HG02588 (cell line): ENCODE results near the gene UGT1A8.

ENCODE experiments used
- ATAC-seq: cut with Tn5 transposase; IDR thresholded peaks from one replicate; pipeline ENCODE4 v1.9.1; 2021; ENCODE audit warnings: mild to moderate bottlenecking, moderate library complexity; ENCODE audit not compliant: unreplicated experiment

Gene UGT1A8

DNA sequence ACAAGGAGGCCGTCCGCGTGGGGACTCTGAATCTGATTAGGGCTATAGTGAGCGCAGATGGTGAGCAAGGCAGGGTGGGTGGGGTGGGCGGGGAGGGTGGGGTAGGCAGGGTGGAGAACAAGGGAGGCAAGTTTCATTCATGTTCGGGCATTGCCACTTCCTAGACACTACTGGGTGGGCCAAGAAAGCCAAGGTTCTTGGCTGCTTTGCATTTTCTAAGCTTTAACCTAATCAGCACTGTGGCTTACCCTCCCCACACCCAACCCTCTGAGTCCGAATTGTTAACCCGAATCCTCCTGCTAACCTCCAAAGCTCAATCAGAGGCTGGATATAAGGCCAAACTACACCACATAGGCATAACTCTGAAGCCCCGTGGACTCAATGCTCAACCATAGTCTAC is 178.8 kb downstream of the UGT1A8 start:
- no peak for ATAC-seq

DNA sequence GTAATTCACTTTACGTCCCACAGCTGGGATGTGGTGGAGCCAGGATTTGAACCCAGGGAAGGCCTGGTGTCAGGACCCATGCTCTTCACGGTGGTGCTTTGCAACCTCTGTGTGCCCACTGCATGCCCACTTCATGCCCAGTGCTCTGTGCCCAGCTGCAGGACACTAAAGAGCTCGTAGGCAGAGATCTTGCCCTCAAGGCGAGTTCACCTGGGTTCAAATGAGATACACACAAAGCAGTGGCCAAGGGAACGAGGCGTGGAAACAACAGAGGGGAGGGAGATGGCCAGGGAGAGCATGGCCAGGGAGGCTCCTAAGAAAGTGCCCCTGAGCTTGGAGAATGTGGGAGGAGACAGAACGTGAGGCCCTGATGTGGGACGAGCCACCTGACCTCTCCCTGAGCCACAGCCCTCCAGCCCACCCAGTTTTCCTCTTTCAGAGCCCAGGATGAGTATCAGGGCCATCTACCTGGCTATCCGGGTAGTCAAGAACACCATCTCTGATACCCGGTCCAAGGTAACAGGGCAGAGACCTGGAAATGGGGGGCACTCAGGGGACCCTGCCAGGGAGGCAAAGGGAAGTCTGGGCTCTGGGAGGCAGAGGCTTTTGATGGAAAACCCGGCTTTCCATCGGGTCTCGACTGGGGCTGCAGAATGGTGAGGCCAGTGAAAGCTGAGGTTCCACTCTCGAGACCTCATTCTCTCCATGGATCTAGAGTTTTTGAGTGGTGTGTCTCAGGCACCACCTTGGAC is 181.1 kb downstream of the UGT1A8 start:
- ATAC-seq = no peak

DNA sequence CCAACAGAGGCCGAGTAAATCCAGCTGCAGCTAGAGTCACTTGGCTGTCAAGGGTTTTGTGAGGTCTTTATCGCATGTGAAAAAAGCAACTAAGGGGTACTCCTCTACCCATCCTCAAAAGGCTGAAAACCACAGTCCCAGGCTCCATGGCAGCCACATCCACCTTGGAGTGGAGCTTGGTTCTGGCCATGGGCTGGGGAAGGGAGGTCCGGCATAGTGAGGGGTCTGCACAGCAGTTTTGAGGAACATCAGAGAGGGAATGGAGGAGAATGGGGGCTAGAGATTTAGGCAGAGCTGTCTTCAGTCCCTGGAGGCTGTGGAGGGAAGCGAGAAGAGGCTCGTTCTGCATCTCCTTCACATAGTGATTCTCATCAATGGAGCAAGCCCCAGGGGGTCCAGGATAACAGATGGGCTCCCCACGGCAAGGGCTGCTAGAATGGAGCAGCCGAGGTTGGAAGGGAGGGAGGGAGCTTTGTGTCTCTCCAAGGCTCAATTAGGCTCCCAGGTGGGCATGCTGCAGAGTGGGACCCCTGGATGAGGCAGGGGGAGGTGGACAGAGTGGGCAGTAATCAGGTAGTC is 181.7 kb downstream of the UGT1A8 start:
- ATAC-seq = no peak

DNA sequence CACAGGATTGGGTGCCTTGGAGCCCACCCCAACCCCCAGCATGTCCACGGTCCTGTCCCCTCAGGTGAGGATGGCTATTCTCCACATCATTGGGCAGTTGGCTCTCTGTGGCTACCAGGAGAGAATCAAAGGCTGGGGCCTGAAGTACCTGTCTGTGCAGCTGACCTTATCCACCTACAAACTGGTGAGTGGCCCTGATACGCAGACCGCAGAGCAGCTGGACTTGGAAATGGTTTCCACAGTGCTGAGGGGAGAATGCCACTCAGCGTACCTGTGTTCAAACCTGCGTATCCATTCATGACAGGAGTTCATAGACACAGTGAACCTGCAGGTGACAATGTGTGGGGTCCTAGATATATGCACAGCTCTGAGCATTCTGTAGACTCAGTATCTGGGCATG is 182.3 kb downstream of the UGT1A8 start:
- ATAC-seq = no peak

DNA sequence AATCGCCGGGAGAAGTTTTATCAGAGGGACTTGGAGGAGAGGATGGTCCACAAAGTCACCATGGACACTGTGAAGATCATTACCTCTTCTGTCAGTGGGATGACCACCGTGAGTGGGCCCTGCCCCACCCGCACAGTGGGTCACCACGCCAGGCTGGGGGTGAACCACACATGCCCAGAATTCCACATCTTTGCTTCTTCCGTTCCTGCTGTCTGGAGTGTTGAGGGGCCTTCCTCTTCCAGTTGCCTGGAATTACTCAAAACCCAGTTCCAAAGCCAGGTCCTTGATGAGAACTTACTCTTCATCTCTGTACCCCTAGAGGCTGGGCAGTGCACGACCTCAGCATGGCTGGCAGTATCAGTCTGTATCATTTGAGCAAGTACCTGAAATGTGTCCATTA is 182.8 kb downstream of the UGT1A8 start:
- ATAC-seq = no peak

DNA sequence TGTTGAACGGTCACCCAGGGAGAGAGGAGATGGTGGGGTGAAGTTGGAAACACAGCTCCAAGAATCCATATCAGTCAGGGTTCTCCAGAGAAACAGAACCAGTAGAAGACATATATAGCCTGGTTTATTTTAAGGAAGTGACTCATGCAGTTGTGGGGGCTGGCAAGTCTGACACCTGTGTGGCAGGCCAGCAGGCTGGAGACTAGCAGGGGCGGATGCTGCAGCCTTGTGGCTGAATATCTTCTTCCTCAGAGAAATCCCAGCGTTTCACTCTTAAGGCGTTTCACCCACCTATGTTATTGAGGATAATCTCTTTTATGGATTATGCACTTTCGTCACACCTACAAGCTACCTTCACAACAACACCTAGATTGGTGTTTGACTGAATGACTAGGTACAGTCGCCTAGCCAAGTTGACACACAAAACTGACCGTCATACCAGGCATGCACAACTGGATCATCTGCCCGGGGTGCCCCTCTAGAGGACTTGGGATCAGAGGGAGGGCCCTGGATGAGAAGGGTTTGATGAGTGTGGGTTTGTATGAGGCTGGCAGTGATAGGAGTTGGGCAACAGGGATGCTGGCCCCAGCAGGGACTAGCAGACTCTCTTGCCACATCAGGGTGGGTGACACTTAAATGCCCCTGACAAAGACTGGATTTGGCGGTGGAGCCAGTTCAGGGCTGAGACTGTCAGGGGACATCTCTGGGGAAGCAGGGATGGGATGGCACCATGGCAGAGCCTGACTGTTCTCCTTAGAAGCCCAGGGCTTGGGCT is 184.1 kb downstream of the UGT1A8 start:
- ATAC-seq = no peak

DNA sequence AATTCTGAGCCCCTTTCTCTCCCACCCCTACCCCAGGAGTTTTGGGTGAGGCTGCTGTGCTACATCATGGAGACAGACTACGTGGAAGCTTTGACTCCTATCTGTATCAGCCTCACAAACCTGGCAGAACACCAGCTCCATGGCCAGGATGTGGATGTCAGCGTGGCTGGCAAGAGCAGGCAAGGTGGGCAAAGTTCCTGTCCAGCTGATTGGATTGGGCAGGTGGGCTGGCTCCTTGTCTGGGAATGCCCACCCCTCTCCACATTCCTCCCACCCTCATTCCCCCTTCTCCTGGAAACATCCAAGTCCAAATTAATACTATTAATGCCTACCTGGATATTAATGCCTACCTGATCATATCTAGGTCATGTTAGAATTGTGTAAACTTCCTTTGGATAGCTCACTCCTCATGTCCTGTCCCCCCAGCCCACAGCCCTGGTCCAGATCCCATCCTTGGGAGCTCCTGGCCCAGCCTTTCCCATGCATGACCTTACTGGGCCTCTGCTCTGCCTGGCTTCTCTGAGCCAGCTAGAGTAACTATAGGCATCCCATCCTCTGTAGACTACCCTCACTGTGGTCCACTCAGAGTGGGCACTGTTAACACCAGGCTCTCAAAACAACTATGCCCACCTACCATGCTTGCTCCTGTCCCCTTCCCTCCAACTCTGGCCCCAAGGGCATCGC is 184.8 kb downstream of the UGT1A8 start:
- no peak for ATAC-seq

DNA sequence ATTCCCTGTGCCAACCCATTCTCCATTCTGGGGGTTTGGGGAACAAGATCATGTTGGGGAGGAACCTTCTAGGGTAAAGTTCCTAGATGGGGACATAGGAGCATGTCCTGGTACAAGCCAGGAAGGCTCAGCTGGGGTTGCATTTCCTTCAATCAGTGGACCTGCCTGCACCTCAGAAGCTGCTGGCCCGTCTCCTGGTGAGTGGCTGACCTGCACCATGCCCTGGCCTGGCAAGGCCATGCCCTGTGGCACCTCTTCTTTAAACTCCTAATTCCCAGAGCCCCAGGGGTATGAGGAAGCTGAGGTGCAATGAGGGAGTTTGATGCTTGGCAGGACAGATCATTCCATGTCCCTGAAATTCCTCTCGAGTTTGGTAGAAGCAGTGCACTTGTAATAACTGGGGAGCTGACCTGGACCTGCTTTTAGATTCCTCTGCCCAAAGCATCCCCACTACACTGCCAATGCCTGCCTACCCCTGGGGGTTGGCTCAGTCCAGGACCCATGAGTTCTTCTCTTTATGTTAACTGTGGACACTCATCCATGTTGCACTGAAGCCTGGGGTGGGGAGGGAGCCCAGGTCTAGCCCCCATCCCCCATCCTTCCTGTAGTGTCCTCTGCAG is 186.0 kb downstream of the UGT1A8 start:
- ATAC-seq = no peak

DNA sequence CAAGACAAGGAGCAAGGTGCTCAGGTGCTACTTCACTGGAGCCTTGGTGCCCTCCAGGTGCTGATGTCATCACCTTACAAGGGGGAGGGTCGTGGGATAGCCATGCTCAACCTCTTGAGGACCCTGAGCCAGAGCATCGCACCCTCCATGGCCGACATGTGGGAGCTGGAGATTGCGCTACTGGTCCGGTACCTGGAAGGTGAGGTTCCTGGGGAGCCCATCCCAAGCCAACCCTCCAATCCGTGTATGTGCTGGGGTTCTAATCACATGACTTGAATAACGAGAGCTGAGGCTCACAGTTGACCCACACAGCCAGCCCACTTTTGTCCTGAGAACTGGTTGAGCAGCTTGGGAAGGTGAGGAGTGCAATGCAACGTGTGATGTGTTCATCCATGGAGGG is 186.6 kb downstream of the UGT1A8 start:
- ATAC-seq = no peak

DNA sequence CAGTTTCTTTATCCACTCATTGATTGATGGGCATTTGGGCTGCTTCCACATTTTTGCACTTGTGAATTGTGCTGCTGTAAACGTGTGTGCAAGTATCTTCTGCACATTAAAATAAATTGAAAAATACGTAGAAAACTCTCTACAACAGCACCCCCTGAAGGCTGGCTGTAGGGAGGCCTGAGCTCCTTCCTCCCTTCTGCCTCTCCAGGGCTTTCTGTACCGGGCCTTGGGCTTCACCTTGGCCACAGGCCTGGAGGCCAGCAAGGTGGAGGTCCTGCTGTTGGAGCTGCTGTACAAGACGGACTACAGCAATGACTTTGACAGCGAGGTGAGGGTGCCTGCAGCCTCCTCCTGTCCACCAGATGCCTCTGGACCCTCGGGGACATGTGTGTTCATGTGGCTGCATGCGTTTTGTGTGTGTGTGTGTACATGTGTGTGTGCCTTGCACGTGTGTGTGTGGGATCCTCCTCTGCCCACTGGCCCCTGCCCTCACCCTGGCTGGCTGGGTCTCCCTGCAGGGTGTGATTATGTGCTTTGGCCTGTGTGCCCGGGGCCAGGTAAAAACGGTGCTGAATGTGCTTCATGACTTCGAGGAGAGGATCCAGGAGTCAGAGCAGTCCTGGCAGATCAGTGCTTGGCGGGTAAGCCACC is 189.9 kb downstream of the UGT1A8 start:
- no peak for ATAC-seq

DNA sequence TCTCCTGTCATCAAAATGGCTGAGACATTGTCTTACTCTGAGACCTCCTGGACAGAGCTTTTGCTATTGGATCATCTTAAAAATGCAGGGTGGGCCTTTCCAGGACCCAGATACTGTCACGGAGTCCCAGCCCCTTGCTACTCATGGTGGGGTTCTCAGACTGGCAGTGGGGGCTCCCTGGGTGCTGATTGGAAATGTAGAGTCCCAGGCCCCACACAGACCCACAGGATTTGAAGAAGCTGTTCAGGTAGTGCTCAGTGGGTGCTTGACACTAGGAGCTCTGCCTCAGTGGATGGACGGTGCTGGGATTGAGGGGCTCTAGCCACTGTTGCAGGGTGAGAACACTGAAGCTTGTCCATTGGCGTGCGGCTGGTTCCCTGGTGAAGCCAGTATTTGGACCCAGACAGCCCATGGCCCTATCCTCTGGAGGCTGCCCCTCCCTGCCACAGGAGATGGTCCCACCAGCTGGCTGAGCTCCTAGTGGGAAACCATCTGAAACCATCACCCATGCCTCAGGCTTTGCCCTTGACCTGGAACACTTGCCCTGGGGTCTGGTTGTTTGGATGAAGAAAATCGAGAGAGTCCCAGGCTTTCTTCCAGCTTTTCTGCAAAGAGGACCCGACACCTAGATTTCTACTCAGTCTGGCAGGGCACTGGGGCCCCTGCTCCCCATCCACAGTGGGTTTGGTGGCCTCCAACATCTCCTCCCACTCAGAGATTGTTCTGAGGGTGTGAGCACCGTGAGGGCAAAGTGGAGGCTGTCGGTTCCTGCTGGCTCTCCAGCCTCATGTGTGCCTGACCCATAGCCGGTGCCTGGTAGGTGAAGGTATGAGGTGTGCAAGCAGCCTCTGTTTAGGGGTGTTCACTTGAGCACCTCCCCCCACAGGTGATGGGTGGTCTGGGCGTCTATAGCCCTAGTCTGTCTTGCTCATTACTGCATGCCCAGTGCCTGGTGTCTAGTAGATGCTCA is 190.8 kb downstream of the UGT1A8 start:
- ATAC-seq = no peak

DNA sequence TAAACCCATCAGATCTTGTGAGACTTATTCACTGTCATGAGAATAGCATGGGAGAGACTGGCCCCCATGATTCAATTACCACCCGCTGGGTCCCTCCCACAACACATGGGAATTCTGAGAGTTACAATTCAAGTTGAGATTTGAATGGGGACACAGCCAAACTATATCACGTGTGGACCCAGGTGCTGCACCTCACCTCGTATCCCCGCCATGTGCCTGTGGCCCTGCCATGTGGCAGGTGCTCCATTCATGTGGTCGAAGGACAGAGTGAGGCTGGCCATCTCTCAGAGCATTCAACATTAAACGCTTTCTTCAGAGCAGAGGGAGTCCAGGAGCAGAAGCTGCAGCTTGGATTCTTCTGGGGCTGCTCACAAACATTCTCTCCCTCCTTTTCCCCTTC is 193.0 kb downstream of the UGT1A8 start:
- no peak for ATAC-seq

DNA sequence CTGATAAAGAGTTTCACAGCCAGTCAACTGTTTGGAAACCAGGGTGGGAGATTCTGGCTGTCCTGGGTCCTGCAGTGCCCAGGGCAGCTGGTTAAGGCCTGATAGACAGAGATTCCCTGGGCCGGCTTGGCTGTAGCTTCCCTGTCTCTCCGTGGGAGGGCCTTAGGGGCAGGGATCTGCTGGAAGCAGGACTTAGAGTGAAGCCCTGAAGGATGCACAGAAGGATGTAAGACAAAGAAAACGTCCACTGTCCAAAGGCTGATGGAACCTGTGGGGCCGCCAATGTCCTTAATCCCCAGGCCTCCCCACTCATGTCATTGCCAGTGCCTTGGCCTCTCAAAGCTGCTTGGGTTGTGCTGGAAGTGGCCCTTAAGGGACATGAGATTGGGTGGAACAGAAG is 193.7 kb downstream of the UGT1A8 start:
- ATAC-seq = no peak

DNA sequence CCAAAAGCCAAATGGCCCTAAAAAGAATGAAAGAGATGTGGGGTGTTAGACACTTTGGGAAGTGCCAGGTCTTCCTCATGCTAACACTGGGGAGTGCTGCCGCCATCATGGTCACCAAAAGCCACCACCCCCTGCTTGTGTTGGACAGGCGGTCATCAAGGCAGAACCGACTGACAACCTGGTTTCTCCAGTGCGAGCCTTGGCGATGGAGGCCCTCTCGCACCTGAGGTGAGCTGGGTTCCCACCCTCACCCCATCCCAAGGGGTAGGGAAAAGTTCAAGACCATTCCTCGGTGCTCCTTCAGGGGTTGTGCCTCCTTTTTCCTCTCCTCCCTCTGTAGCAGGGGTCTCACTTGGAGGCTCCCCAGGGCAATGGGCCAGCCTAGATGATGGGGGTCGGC is 194.3 kb downstream of the UGT1A8 start:
- no peak for ATAC-seq

DNA sequence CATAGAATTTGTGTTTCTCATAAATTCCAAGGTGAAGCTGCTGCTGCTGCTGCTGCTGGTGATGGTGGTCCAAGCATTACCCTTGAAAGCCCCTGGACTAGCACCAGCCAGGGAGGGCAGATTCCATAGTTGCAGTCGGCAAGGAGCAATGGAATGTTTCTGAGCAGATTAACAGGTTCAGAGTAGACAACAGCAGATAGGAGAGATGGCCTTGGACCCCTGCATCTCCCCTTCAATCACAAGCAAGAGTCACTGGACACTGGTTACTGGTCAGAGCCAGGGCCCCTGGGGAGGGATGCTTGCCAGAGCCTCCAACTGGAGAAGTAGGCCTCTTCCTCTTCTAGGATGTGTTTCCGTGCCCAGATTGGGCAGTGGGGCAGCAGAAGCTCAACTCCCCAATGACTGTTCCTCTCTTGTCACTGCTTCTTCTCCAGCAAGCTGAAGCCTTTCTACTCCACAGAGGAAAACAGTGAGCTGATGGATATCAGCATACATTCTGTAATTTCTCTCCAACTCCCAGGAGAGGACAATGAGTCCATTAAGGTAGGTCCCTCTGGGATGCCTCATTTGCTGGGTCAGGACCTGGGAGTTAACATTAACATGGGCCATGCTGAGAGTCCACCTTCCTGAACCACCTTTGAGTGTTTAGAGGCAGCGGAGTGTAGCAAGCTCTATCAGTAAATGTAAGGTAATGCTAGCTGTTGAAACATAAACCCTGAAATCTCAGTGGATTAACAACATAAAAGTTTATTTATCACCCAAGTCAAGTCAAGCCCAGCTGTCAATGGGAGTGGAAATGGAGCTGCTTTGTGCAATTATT is 196.0 kb downstream of the UGT1A8 start:
- no peak for ATAC-seq

DNA sequence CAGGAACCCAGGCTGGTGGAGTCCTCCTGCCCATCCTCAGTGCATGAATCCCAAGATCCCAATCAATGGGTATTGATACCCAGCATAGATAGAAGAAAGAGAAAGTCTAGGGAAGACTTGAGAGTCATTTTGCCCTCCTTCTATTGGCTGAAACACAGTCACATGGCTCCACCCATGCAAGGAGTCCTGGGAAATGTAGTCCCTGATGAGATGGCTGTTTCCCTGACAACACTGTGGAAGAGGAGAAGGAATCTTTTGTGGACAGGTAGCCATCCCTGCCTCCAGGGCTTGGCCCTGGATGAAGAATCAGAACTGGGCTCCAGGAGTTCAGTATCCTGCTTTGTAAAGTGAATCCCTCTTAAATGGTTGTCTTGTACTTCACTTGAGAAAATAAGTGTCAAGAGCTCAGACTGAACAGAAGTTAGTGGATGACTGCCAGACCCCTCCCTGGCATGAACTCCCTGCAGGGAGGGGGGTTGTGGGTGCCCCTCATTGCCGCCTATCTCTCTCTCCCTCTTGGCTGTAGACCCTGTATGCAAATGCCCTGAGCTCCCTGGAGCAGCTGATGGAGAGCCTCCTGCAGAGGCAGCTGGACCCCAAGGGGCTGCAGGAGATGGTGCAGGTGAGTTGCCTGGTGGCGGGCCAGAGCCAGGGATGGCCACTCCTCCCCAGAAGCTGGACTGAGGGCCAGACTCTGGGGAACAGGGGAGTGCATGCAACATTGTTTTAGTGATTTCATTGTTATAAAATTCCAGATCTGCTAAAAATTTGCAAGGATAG is 196.8 kb downstream of the UGT1A8 start:
- no peak for ATAC-seq

DNA sequence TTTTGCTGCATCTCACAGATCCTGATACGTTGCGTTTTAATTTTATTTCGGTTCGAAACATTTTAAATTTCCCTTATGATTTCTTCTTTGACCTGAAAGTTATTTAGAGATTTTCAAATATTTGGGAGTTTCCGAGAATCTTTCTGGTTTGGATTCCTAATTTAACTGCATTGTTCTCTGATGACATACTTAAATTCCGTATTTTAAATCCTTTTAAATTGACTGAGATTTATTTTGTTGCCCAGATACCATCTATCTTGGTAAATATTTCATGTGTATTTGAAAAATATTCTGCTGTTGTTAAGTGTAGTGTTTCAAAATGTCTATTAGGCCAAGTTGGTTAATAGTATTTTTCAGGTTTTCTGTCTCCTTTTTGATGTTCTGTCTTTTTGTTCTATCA is 198.4 kb downstream of the UGT1A8 start:
- no peak for ATAC-seq

DNA sequence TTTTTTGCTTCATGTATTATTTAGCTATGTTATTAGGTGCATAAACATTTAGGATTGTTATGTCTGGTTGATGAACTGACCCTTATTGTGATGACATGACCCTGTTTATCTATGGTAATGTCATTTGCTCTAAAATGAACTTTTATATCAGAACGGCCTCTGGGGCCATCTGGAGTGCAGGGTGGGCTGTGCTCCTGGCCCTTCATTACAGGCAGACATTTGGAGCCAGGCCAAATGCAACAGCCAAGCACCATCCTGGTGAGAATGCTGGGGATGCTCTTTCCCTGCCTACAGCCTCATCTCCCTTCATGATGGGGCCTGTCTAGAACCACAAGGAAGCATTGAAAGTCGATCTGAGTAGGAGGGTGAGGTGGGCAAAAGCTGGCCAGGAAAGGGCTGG is 198.9 kb downstream of the UGT1A8 start:
- no peak for ATAC-seq
